ENCODE data around the gene ZC3H10. TPM values are rescaled to one million over a fixed set of nuclear protein-coding genes. Genes with fewer than 3 reads are reported as not detected.

The ZC3H10 gene
- total and polyA plus RNA-seq, 2 of the 13 experiments (the other 11 are each of a cell fraction or from before 2014, with no cell fraction given), result 0.70 to 2.3 TPM

- Histone ChIP-seq H3K79me2 (ENCODE audit: insufficient read depth, low read length) (peaks cover 31% of the 10 kb centered on the region), H3K4me2 (ENCODE audit: low read depth, low read length) (peak overlapping the region; percentile 98), H3K4me1 (ENCODE audit: insufficient read depth, low read length) (peaks cover 49% of the 10 kb centered on the region), H4K20me1 (ENCODE audit: insufficient read depth, low read length) (0 out of 2 replicates have a peak, but pooled peaks cover 3% of the 10 kb centered on the region), H3K27ac (ENCODE audit: extremely low read length, insufficient read depth, low read length) (peak overlapping the region; percentile 99), H3K27me3 (ENCODE audit: control insufficient read depth in 1 of 2, insufficient read depth in 2 of 2, low read length in 2 of 2) (no peaks in the 10 kb centered on the region; a peak in 1 of 5 replicates), H3K36me3 (replicated peaks in 1 of 2; ENCODE audit: control insufficient read depth in 1 of 2, insufficient read depth in 2 of 2, low read length in 2 of 2) (peaks cover 6 to 13% of the 10 kb centered on the region in 2 experiments), H3K9me3 (ENCODE audit: low read length) (no peaks in the 10 kb centered on the region), H3K4me3 (replicated peaks in 1 of 3; ENCODE audit: insufficient read depth in 1 of 3, low read depth in 2 of 3, low read length in 3 of 3) (peak overlapping the region; percentile 89 to 96 (median 91)), H3K9ac (ENCODE audit: insufficient read depth, low read depth, low read length) (peak overlapping the region; percentile 96), H2AFZ (ENCODE audit: low read length) (no peak overlapping the region)
- ATAC-seq (peak; percentile 61), FAIRE-seq (peak; percentile 39), DNase-seq (ENCODE audit: low spot score) (peak; percentile 81)
- ChIA-PET POLR2A (interaction anchor here (0.9 to 10.2 kb wide), 16 partner anchors 9 to 249 kb away, joined by 3 to 279 read pairs (median 6); partner anchors contain the start of genes CNPY2, DNAJC14, ESYT1 and PA2G4), CTCF (ENCODE audit: low intra/inter-chr PET ratio, low total read pairs) (interaction anchor here (0.9 to 1.5 kb wide), 5 partner anchors 25 to 110 kb away, joined by 3 to 10 read pairs (median 4); partner anchors contain the start of genes PA2G4 and RPL41)
- intact Hi-C loops (cut with micrococcal nuclease; ENCODE audit: unreplicated experiment), result loop anchor here (1.0 to 2.0 kb wide), 3 partner anchors 25 to 39 kb away; partner anchors contain the start of genes PA2G4 and ZC3H10
- in situ Hi-C loops (cut with HindIII; ENCODE audit: extremely low pct_ligation_motif_present, low pct_unique_long_range_greater_than_20kb), result no loop called here
- BruUV-seq (replicated peaks), result TSS peak; percentile 38
- WGBS (ENCODE audit: low lambda C conversion rate), result 2% methylated on average over 10 of the region's 50 CpGs
- TF ChIP-seq RBM39 (IDR thresholded peaks at IDR 0.05; ENCODE audit: low read depth, low read length, poor library complexity, severe bottlenecking), result peak; percentile 56
- TF ChIP-seq MTF2 (CRISPR knock-in tag; IDR thresholded peaks at IDR 0.05; ENCODE audit: borderline replicate concordance), result peak; percentile 61; the same call in 1 of the 2 replicates
- peak; percentile 36; the same call in 1 of the 2 replicates for TF ChIP-seq GFI1 (CRISPR knock-in tag; IDR thresholded peaks at IDR 0.05; ENCODE audit: borderline replicate concordance)
- peak; percentile 78; the same call in 1 of the 2 replicates for TF ChIP-seq MYC (CRISPR knock-in tag; IDR thresholded peaks at IDR 0.05; ENCODE audit: borderline replicate concordance)
- no peak for TF ChIP-seq GABPA (IDR thresholded peaks at IDR 0.05; ENCODE audit: low read depth, low read length)
- TF ChIP-seq GABPA (CRISPR knock-in tag; IDR thresholded peaks at IDR 0.05; ENCODE audit: low read depth), result peak; percentile 46; the same call in 1 of the 2 replicates
- TF ChIP-seq KIAA2018 (CRISPR knock-in tag; IDR thresholded peaks at IDR 0.05; ENCODE audit: borderline replicate concordance), result no peak
- TF ChIP-seq SALL2 (CRISPR knock-in tag; IDR thresholded peaks at IDR 0.05), result peak; percentile 59; the same call in 1 of the 2 replicates
- no peak for TF ChIP-seq NFIC (IDR thresholded peaks at IDR 0.05; ENCODE audit: low read length)
- TF ChIP-seq RXRB (CRISPR knock-in tag; IDR thresholded peaks at IDR 0.05; ENCODE audit: borderline replicate concordance), result peak; percentile 18; the same call in 1 of the 2 replicates
- TF ChIP-seq ZNF766 (CRISPR knock-in tag; IDR thresholded peaks at IDR 0.05; ENCODE audit: borderline replicate concordance), result 0 out of 2 replicates have a peak, but pooled peaks have one; percentile 49
- TF ChIP-seq PCBP1 (IDR thresholded peaks at IDR 0.05; ENCODE audit: borderline replicate concordance, low read depth, low read length), result peak; percentile 79; the same call in 1 of the 2 replicates
- 0 out of 2 replicates have a peak, but pooled peaks have one; percentile 50 for TF ChIP-seq CCDC6 (CRISPR knock-in tag; IDR thresholded peaks at IDR 0.05)
- TF ChIP-seq ZSCAN25 (CRISPR knock-in tag; IDR thresholded peaks at IDR 0.05), result peak; percentile 56
- no peak for TF ChIP-seq GTF2F1 (IDR thresholded peaks at IDR 0.05; ENCODE audit: low read length)
Measured at GRCh38 chr12:56078931-56079722, 38.9 kb upstream of the ZC3H10 start.

All from HepG2 (cell line).